ENCODE measurements around the gene BTBD9.

GRCh38 chr6:38656896-38657295 lies 17.2 kb upstream of the BTBD9 start:
- TF ChIP-seq POLR2A (IDR thresholded peaks at IDR 0.05; ENCODE audit: low read depth, low read length) = no peak
- no peak for TF ChIP-seq POLR2AphosphoS5 (IDR thresholded peaks at IDR 0.05; ENCODE audit: low read depth, low read length)
